GM23338 (cell line): Measurements from ENCODE around the gene SNX10.

Source experiments
- CREB1 ChIP-seq: fragments of 250-450 bp; sonication (Bioruptor Pico); IDR thresholded peaks from 2 replicates; pipeline ENCODE4 v1.5.0; 2020; ENCODE audit warnings: low read depth, mild to moderate bottlenecking, moderate library complexity
- CTCF ChIP-seq, 2 experiments: fragments of 200-600 bp in 1 of 2; sonication (generic) in 1 of 2; conservative IDR thresholded peaks; 2 replicates each; pipeline versions ENCODE4 v1.5.1 to v1.6.1; 2016 to 2017; ENCODE audit warnings: antibody characterized with exemption in 2 of 2, low read depth in 2 of 2, mild to moderate bottlenecking in 2 of 2, moderate library complexity in 1 of 2
- ETS1 ChIP-seq: IDR thresholded peaks from 2 replicates; pipeline ENCODE4 v1.6.1; 2016; ENCODE audit warnings: antibody characterized with exemption
- EZH2 ChIP-seq: fragments of 200-600 bp; sonication (generic); IDR thresholded peaks from one replicate; pipeline ENCODE4 v1.8.0; 2017; ENCODE audit warnings: antibody characterized with exemption, mild to moderate bottlenecking, low read depth; ENCODE audit not compliant: unreplicated experiment
- EZH2phosphoT487 ChIP-seq: fragments of 200-600 bp; sonication (generic); IDR thresholded peaks from one replicate; pipeline ENCODE4 v1.8.1; 2018; ENCODE audit warnings: antibody characterized with exemption; ENCODE audit not compliant: unreplicated experiment
- JUNB ChIP-seq: IDR thresholded peaks from one replicate; pipeline ENCODE4 v1.6.1; 2016; ENCODE audit warnings: antibody characterized with exemption; ENCODE audit not compliant: unreplicated experiment
- NANOG ChIP-seq: IDR thresholded peaks from 2 replicates; pipeline ENCODE4 v1.6.1; 2016; ENCODE audit warnings: antibody characterized with exemption, borderline replicate concordance
- POLR2AphosphoS5 ChIP-seq: IDR thresholded peaks from 2 replicates; pipeline ENCODE4 v1.6.1; 2016; ENCODE audit warnings: antibody characterized with exemption, low read depth
- REST ChIP-seq: IDR thresholded peaks from one replicate; pipeline ENCODE4 v1.6.1; 2018; ENCODE audit warnings: antibody characterized with exemption; ENCODE audit not compliant: unreplicated experiment
- ZNF114 ChIP-seq: fragments of 250-450 bp; sonication (Bioruptor Pico); IDR thresholded peaks from 2 replicates; pipeline ENCODE4 v1.5.0; 2020; ENCODE audit warnings: mild to moderate bottlenecking, moderate library complexity
- ZNF331 ChIP-seq: fragments of 250-450 bp; sonication (Bioruptor Pico); IDR thresholded peaks from 2 replicates; pipeline ENCODE4 v1.5.0; 2020; ENCODE audit warnings: low read depth, mild to moderate bottlenecking, moderate library complexity

GRCh38 chr7:26416004-26416403 lies 124.3 kb downstream of the SNX10 start:
- no peak for TF ChIP-seq CTCF (conservative IDR thresholded peaks at IDR 0.05; ENCODE audit: low read depth in 2 of 2)
- no peak for TF ChIP-seq REST
- no peak for TF ChIP-seq JUNB
- no peak for TF ChIP-seq EZH2
- no peak for TF ChIP-seq EZH2phosphoT487
- no peak for TF ChIP-seq ZNF114
- no peak for TF ChIP-seq POLR2AphosphoS5
- no peak for TF ChIP-seq ZNF331 (CRISPR knock-in tag)
- TF ChIP-seq NANOG, result no peak
- no peak for TF ChIP-seq ETS1
- TF ChIP-seq CREB1 (CRISPR knock-in tag), result no peak
